ENCODE results near the gene BPI. TPM values are rescaled to one million over a fixed set of nuclear protein-coding genes. Genes with fewer than 3 reads are reported as not detected.
"Not testable (repeated sequence)": the region's sequence is repeated elsewhere in the genome, so short reads cannot be mapped to it uniquely, and the experiment has no call there.

Gene BPI
- total and polyA plus RNA-seq, 5 experiments from 2014 or later: not detected

DNA sequence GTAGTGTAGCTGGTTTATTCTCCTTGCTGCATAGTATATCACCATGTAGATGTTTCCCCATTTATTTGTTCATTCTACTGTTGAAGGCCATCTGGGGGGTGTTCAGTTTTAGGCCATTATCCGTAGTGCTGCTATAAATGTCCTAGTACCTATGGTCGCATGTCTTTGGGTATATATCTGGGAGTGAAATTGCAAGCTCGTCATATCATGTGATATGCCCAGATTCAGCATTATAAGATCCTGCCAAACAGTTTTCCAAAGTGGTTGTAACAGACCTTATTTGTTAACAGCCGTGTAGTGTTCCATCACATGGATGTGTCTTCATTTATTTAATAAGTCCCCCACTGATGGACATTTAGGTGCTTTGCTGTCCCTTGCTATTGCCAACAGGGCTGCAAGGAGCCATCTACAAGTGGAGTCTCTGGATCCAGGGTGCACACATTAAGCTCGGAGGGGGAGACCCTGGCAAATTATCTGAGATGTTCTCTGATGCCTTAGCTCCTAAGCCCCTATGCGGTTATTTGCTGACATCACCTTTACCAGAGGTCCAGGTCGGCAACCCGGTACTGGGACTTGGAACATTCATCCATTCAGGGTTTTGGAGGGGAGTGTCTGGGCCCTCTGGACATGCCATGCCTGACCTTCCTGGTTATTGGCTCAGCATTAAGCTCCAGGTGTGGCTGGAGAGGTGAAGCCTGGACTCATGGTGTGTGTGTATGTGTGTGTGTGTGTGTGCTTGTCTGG is 59.2 kb downstream of the BPI start:
- DNase-seq (no peak), ATAC-seq (no peak)
- H3K27ac Mint-ChIP-seq: no peak overlapping the region
- POLR2A ChIA-PET: interaction anchor here (0.6 kb wide), 1 partner anchor 25 kb away, joined by 4 read pairs; no protein-coding TSS in a partner anchor
- H3K36me3 Mint-ChIP-seq: no peaks in the 10 kb centered on the region
- H3K4me3 Mint-ChIP-seq: peak overlapping the region in 1 of 10 donors; percentile 20
- no peaks in the 10 kb centered on the region for H3K4me1 Mint-ChIP-seq
- H3K9me3 Mint-ChIP-seq: no peaks in the 10 kb centered on the region
- H3K27me3 Mint-ChIP-seq: peaks cover 0 to 6% (median 2%) of the 10 kb centered on the region in 5 donors

DNA sequence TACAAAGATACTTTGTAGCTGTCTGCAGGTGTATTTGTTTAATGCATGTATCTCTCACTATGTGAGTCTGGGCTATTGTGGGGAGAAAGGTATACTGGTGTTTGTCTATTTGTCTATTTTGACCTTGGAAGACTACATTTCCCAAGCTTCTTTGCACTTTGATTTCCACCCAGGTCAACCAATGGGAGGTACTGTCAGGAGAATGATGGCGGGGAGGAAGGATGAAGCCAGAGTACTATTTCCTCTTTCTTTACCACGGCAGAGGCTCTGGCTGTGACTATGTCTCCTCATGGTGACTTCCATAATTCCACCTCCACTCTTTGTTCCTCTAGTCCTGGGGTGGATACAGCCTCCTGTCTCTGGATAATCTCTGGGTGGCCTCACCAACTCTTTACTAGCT is 65.4 kb downstream of the BPI start:
- no peak for ATAC-seq
- Mint-ChIP-seq H3K36me3 (no peaks in the 10 kb centered on the region), H3K4me1 (peaks cover 0 to 6% (median 3%) of the 10 kb centered on the region in 4 donors), H3K27ac (no peak overlapping the region), H3K9me3 (no peaks in the 10 kb centered on the region), H3K27me3 (peaks cover 0 to 16% (median 2%) of the 10 kb centered on the region in 5 donors), H3K4me3 (no peak overlapping the region)
- POLR2A ChIA-PET: no interaction called here
- no peak for DNase-seq

DNA sequence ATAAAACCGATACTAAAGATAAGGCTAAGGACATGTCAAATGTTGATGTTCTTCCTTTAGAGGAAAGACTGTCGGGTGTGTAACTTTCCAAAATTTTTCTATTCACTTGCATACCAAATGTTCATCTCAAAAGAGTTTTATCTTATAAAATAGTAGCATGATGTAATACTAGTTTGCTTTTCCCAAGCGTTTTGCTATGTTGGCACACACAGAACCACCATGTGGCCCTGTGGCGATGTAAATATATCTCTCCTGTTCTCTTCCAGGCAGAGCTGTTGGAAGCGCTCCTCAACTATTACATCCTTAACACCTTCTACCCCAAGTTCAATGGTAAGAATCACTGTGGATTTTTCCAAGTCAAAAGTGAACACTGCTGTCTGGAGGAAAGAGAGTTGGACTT is 68.8 kb downstream of the BPI start:
- DNase-seq (no peak), ATAC-seq (no peak)
- no peak overlapping the region for H3K4me3 Mint-ChIP-seq
- peaks cover 0 to 11% (median 3%) of the 10 kb centered on the region in 5 donors for H3K27me3 Mint-ChIP-seq
- no peak overlapping the region for H3K27ac Mint-ChIP-seq
- H3K9me3 Mint-ChIP-seq: peaks cover 0 to 2% (median 0%) of the 10 kb centered on the region in 9 donors
- POLR2A ChIA-PET: no interaction called here
- no peaks in the 10 kb centered on the region for H3K36me3 Mint-ChIP-seq
- peaks cover 0 to 6% (median 3%) of the 10 kb centered on the region in 4 donors for H3K4me1 Mint-ChIP-seq

DNA sequence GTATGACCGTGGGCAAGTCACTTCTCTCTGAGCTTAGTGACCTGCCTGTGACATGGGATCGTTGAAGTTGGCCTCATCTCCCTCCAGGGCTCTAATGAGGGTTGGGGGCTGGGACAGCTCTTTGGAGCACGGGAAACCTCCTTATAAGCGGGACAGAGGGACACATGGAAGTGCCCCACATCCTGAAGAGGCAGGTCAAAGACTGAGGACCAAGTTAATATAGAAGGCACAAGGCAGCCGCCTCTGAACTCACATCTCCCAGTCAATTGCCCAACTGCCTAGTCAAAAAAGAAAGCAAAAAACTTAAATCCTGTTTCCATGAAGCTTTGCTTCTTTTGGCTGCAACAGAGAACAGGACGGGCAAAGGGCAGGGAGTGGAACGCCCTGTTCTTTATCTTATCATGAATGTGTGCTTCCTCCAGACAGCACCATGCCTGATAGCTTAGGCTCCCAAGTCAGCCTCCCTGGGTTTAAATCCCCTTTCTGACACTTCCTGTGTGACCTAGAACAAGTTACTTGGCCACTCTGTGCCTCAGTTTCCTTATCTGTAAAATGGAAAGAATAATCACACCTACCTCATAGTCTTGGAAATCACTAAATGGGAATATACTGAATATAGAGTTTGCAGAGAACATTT is 69.4 kb downstream of the BPI start:
- peaks cover 0 to 11% (median 3%) of the 10 kb centered on the region in 5 donors for H3K27me3 Mint-ChIP-seq
- H3K4me1 Mint-ChIP-seq: peaks cover 0 to 6% (median 3%) of the 10 kb centered on the region in 4 donors
- H3K36me3 Mint-ChIP-seq: no peaks in the 10 kb centered on the region
- POLR2A ChIA-PET: no interaction called here
- no peak for ATAC-seq
- H3K4me3 Mint-ChIP-seq: no peak overlapping the region
- H3K27ac Mint-ChIP-seq: no peak overlapping the region
- no peak for DNase-seq
- H3K9me3 Mint-ChIP-seq: peaks cover 0 to 4% (median 0%) of the 10 kb centered on the region in 9 donors

DNA sequence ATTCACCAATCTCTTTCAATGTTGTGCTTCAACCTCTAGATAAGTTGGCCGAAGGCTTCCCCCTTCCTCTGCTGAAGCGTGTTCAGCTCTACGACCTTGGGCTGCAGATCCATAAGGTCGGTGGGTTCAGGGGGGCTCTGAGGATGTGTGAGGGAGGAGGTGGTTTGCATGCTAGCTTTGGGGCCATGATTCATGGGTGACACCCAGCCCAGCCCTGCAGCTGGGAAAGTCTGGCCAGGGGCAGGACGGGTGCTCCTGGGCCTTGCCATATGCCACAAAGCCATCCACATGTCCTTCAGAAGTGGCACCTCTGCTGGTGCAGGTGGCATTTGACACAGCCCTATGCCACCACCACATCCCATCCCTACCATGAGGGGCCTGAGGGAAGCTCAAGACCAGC is 69.9 kb downstream of the BPI start:
- DNase-seq (no peak), ATAC-seq (no peak)
- peaks cover 0 to 9% (median 3%) of the 10 kb centered on the region in 5 donors for H3K27me3 Mint-ChIP-seq
- H3K36me3 Mint-ChIP-seq: no peaks in the 10 kb centered on the region
- H3K4me1 Mint-ChIP-seq: peaks cover 0 to 6% (median 3%) of the 10 kb centered on the region in 4 donors
- no peak overlapping the region for H3K27ac Mint-ChIP-seq
- H3K9me3 Mint-ChIP-seq: peaks cover 0 to 4% (median 0%) of the 10 kb centered on the region in 9 donors
- POLR2A ChIA-PET: interaction anchor here (0.7 kb wide), 2 partner anchors 9 to 236 kb away, joined by 3 read pairs; no protein-coding TSS in a partner anchor
- H3K4me3 Mint-ChIP-seq: no peak overlapping the region

DNA sequence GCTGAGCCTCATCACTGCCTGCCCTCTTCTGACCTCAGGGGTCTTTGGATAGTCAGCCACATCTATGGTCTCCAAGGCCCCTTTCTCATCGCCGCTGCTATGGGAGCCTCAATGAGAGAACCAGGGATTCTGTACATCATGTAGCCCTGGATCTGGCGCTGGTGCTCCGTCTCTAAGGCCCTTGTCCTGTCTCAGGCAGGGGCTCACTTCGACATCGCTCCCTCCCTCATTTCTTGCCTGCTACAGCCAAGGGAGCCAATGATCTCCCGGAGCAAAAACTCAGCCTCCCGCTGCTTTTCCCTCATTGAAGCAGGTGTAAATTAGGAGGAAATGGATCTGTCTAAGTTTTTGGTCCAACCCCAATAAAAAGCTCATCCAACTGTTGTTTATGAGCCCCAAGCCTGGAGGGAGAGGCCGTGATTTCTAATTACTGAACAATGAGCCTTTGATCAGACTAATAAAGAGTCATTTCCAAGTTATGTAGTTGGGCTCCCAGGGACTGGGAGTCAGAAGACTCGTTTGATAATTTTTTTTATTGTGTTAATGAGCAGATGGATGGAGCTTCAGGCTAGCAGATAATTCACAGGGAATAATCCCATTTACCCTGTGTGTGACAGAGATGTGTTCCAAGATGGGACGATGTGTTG is 73.2 kb downstream of the BPI start:
- Mint-ChIP-seq H3K27me3 (peaks cover 6 to 15% (median 9%) of the 10 kb centered on the region in 5 donors), H3K4me1 (no peaks in the 10 kb centered on the region), H3K27ac (no peak overlapping the region), H3K36me3 (no peaks in the 10 kb centered on the region), H3K4me3 (no peak overlapping the region), H3K9me3 (peaks cover 0 to 4% (median 0%) of the 10 kb centered on the region in 9 donors)
- DNase-seq: no peak
- ATAC-seq: no peak
- POLR2A ChIA-PET: no interaction called here

DNA sequence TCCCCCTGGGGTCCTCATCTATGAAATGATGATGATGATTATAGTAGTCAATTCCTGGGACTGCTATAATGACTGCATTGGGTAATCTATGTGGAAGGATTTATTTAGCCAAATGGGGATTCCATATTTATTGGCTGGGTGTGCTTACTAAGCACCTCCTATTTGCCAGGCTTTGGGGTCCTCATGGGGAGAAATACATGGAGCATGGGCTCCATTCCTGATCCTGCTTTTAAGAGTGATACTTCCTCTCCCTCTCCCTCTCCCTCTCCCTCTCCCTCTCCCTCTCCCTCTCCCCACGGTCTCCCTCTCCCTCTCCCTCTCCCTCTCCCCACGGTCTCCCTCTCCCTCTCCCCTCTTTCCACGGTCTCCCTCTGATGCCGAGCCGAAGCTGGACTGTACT is 73.9 kb downstream of the BPI start:
- ATAC-seq, H3K9me3 Mint-ChIP-seq, DNase-seq, H3K4me3 Mint-ChIP-seq, H3K4me1 Mint-ChIP-seq, POLR2A ChIA-PET, H3K36me3 Mint-ChIP-seq, H3K27ac Mint-ChIP-seq: not testable (repeated sequence)
- H3K27me3 Mint-ChIP-seq: peaks cover 6 to 16% (median 9%) of the 10 kb centered on the region in 5 donors

DNA sequence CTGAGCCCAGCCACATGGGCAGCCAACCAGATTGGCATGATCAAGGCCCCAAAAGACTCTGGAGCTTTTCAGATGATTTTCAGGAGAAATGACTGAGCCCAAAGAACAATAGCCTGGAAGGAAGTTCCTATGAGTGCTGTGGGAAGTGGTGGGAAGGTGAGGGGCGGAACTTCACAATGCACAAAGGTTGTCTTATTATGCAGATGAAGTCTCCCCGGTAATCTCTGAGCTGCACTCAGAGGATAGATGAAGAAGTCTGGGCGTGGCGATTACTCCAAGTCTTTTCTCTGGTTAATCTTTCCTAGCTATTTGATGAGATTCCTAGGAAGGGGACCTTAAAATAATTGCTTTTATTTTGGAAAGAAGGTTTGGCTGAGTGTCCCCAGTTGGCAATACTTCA is 79.2 kb downstream of the BPI start:
- H3K36me3 Mint-ChIP-seq: no peaks in the 10 kb centered on the region
- ATAC-seq: no peak
- H3K27ac Mint-ChIP-seq: no peak overlapping the region
- H3K9me3 Mint-ChIP-seq: peaks cover 0 to 2% (median 0%) of the 10 kb centered on the region in 9 donors
- H3K4me1 Mint-ChIP-seq: no peaks in the 10 kb centered on the region
- no peak overlapping the region for H3K4me3 Mint-ChIP-seq
- peaks cover 7 to 25% (median 18%) of the 10 kb centered on the region in 5 donors for H3K27me3 Mint-ChIP-seq
- POLR2A ChIA-PET: interaction anchor here (0.6 kb wide), 1 partner anchor 9 kb away, joined by 3 read pairs; no protein-coding TSS in a partner anchor
- no peak for DNase-seq

DNA sequence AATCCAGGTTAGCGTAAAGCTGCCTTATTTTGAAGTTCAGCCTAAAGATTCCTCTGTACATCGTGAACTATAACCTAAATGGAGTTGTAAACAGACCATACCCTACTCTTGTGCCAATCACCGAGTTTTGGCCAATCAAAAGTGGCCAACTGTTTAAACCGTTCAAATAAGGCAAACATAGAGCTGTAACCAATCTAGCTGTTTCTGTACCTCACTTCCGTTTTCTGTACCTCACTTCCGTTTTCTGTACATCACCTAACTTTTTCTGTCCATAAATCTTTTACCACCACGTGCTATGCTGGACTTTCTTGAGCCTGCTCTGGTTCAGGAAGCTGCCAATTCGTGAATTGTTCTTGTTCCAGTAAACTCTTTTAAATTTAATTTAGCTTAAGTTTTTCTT is 82.0 kb downstream of the BPI start:
- no peak overlapping the region for H3K27ac Mint-ChIP-seq

DNA sequence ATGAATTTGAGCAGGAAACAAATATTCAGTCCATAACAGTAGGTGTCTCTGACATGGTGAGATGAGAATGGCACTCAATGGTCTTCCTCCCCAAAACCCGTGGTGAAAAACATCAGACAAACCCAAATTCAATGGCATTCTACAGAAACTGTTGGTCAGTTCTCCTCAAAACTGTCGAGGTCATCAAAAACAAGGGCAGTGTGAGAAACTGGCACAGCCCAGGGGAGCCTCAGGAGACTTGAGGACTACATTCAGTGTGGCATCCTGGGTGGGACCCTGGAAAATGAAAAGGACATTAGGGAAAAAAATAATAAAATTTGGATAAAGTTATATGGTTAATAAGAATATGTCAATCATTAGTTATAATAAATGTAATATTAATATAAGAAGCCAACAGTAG is 82.9 kb downstream of the BPI start:
- H3K9me3 Mint-ChIP-seq: peaks cover 0 to 17% (median 8%) of the 10 kb centered on the region in 9 donors
- POLR2A ChIA-PET: no interaction called here
- no peak overlapping the region for H3K4me3 Mint-ChIP-seq
- no peak overlapping the region for H3K27ac Mint-ChIP-seq
- ATAC-seq (no peak), DNase-seq (no peak)
- peaks cover 0 to 6% (median 4%) of the 10 kb centered on the region in 3 donors for H3K36me3 Mint-ChIP-seq
- no peaks in the 10 kb centered on the region for H3K4me1 Mint-ChIP-seq
- peaks cover 4 to 19% (median 9%) of the 10 kb centered on the region in 5 donors for H3K27me3 Mint-ChIP-seq

More for the DNA sequence above, 82.0 kb downstream of the BPI start:
- H3K4me1 Mint-ChIP-seq: no peaks in the 10 kb centered on the region
- ATAC-seq: no peak
- H3K9me3 Mint-ChIP-seq: peaks cover 0 to 17% (median 8%) of the 10 kb centered on the region in 9 donors
- H3K4me3 Mint-ChIP-seq: no peak overlapping the region
- POLR2A ChIA-PET: no interaction called here
- H3K36me3 Mint-ChIP-seq: peaks cover 0 to 6% (median 4%) of the 10 kb centered on the region in 3 donors
- H3K27me3 Mint-ChIP-seq: peaks cover 7 to 23% (median 14%) of the 10 kb centered on the region in 5 donors
- no peak for DNase-seq
